H54 (cell line): ENCODE data around the gene ACVRL1.

ENCODE experiments used
- DNase-seq: peaks from one replicate; pipeline ENCODE4 v3.0.0; 2011; ENCODE audit warnings: low spot score, mixed read lengths; ENCODE audit not compliant: insufficient read length
- FAIRE-seq: peaks from 3 replicates; lab custom pipeline; 2011; peaks lifted over from hg19 to GRCh38; lab: Jason Lieb, UNC
- POLR2A ChIP-seq: IDR thresholded peaks from 2 replicates; pipeline ENCODE4 v1.6.1; 2011; ENCODE audit warnings: low read depth, mild to moderate bottlenecking, low read length

The ACVRL1 gene

GRCh38 chr12:51907083-51907855 lies at the start of gene ACVRL1:
TSS of gene ACVRL1 (plus strand) at chr12:51907504. CDS start at chr12:51912475, 4,971 bp downstream.
- TF ChIP-seq POLR2A = no peak
- FAIRE-seq (no peak), DNase-seq (no peak)

GRCh38 chr12:51860986-51861385 lies 46.3 kb upstream of the ACVRL1 start:
- TF ChIP-seq POLR2A = no peak
- FAIRE-seq (no peak), DNase-seq (no peak)

- FAIRE-seq (no peak), DNase-seq (no peak)
- no peak for TF ChIP-seq POLR2A
Observed at GRCh38 chr12:51862947-51863346, 44.4 kb upstream of the ACVRL1 start.

- no peak for TF ChIP-seq POLR2A
- DNase-seq = no peak
- no peak for FAIRE-seq
Observed at GRCh38 chr12:51863363-51863932, 43.9 kb upstream of the ACVRL1 start.

GRCh38 chr12:51863933-51864832 lies 43.1 kb upstream of the ACVRL1 start:
- FAIRE-seq (no peak), DNase-seq (no peak)
- TF ChIP-seq POLR2A = no peak

- DNase-seq = no peak
- no peak for TF ChIP-seq POLR2A
- no peak for FAIRE-seq
Observed at GRCh38 chr12:51864833-51865670, 42.3 kb upstream of the ACVRL1 start.

GRCh38 chr12:51865757-51866270 lies 41.5 kb upstream of the ACVRL1 start:
- FAIRE-seq (no peak), DNase-seq (no peak)
- TF ChIP-seq POLR2A = no peak

- no peak for TF ChIP-seq POLR2A
- DNase-seq (no peak), FAIRE-seq (no peak)
Observed at GRCh38 chr12:51866324-51866723, 41.0 kb upstream of the ACVRL1 start.

GRCh38 chr12:51866762-51867161 lies 40.5 kb upstream of the ACVRL1 start:
- DNase-seq (no peak), FAIRE-seq (no peak)
- no peak for TF ChIP-seq POLR2A

- DNase-seq (no peak), FAIRE-seq (no peak)
Observed at GRCh38 chr12:51867371-51867770, 39.9 kb upstream of the ACVRL1 start.

GRCh38 chr12:51867796-51868428 lies 39.4 kb upstream of the ACVRL1 start:
- no peak for TF ChIP-seq POLR2A
- no peak for DNase-seq
- FAIRE-seq = no peak

More at GRCh38 chr12:51867371-51867770, 39.9 kb upstream of the ACVRL1 start:
- TF ChIP-seq POLR2A = no peak

GRCh38 chr12:51868821-51869495 lies 38.3 kb upstream of the ACVRL1 start:
- no peak for DNase-seq
- FAIRE-seq = no peak
- no peak for TF ChIP-seq POLR2A
